HPDE6-E6E7 (cell line): ENCODE measurements around the gene YTHDF2.
"Not testable (repeated sequence)": the region's sequence is repeated elsewhere in the genome, so short reads cannot be mapped to it uniquely, and the experiment has no call there.

Source experiments
- DNase-seq: peaks from one replicate; pipeline ENCODE4 v3.0.0; 2011; ENCODE audit warnings: missing footprints; ENCODE audit errors: extremely low spot score

The YTHDF2 gene

DNA sequence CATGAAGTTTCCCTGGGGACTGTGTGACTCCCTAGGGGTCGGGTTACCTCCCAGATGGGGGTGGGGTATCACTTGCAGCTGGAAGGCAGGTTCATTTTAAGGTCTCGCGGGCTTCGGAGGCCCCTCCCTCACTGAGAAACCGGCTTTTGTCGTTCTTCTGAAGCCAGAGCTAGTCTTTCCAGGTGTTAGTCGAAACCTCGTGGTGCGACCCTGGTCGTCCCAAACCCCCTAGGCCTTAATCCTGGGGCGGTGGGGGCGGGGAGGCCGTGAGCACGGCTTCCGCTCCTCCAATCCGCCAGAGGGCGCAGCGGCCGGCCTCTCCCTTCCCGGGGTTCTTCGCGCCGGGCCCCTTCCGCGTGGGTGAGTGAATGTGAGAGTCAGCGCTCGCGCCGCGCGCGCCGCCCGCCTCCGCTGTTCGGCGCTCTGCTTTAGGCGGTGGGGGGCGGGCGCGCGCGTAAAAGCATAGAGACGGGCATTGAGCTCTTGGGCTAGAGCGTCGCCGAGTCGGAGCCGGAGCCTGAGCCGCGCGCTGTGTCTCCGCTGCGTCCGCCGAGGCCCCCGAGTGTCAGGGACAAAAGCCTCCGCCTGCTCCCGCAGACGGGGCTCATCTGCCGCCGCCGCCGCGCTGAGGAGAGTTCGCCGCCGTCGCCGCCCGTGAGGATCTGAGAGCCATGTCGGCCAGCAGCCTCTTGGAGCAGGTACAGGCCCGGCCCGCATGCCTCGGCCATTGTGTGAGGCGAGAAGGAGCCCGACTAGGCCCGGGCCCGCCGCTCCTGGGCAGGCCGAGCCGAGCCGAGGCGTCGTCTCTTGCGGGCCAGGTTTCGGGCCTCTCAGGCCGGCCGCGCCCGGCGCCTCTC lies at the start of gene YTHDF2:
Gene YTHDF2, plus strand, starts transcription at position 491 of the 857 bp plus-strand sequence. Its CDS starts 181 bp downstream, at position 672.
- DNase-seq, result peak; percentile 91

DNA sequence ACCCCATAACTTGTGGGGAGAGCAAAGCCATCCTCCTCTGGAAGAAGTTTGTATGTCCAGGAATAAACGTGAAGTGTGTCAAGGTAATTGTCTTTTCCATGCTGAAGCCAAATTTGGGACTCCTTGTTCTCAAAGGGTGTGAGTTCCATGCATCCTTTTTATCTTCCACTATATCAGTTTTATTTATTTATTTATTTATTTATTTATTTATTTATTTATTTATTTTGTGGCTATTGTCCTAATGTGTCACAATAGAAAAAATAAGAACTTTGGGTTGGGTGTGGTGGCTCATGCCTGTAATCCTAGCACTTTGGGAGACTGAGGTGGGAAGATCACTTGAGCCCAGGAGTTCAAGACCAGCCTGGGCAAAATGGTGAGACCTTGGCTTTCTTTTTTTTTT lies 45.1 kb upstream of the YTHDF2 start:
- not testable (repeated sequence) for DNase-seq

GRCh38 chr1:28703629-28704028 lies 33.1 kb upstream of the YTHDF2 start:
- no peak for DNase-seq

DNA sequence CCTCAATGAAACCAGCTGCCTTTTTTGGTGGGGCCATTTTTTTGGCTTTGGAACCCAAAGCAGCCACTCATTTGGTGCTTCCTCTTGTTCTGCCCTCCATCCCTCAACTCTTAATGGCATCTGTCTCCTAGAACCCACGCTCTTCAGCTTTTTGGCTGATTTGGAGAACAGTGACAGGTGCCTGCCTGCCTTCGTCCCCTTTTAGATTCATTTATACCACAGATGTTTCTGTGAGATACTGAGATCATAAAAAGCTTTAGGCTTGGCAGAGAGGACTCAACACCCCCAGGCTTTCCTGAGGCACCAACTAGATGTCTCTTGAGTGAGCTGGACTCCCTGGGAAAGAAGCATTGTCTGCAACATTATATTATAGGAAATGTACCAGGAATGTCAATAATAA lies 20.4 kb upstream of the YTHDF2 start:
- DNase-seq, result no peak

DNA sequence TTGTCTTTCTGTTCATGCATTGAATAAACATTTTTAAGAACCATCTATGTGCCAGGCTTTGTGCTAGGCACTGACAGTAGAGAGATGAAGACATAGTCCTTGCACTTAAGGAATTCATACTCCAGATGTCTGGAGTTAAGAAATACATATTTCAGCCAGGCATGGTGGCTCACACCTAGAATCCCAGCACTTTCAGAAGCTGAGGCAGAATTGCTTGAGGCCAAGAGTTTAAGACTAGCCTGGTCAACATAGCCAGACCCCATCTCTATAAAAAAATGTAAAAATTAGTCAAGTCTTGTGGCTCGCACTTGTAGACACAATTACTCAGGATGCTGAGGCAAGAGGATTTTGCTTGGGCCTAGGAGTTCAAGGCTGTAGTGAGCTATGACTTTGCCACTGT lies 18.6 kb upstream of the YTHDF2 start:
- DNase-seq, result no peak

DNA sequence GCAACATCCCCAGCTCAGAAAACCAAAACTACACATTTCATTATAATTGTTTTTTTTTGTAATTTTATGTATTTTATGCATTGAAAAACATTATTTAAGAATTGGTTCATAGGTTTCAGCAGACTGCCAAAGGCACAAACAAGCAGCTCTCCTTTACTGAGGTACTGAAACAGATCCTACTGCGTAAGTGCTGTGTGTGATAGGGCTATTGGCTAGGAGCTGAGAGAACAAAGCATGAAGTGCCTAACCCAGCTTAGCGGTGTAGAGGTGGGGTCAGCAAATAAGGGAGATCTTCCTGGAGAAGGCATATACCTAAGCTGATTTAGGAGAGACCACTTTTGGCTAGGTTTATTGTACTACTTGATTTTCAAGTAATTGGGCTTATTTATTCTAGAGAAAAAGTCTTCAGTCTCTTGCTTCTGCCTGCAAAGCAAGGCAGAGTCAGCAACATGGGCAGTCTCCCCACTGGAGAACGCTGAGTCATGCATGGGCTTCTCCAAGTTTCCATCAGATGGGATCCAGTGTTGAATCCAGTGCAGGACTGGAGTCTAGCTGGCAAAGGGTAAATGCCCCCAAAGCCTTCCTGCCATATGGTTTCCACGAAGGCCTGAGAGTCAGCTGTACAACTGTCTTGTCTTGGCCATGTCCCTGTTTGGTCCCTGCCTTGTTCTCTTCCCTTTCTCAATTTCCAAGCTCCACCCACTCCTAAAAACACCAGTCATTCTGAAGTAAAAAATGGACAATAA lies 18.0 kb upstream of the YTHDF2 start:
- no peak for DNase-seq

DNA sequence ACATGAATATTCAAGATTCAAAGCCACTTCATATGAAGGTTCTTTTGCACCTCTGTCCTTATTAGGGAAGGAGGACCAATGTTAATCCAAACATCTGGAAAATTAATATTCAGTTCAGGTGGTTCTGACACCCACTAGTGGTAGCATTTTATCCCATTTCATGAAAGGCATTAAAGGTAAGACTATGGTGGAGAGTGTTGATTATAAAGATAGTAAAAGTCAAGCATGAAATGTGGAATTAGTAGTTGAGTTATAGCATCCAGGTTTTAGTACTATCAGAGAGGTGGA lies 17.5 kb upstream of the YTHDF2 start:
- no peak for DNase-seq

GRCh38 chr1:28720376-28720775 lies 16.4 kb upstream of the YTHDF2 start:
- no peak for DNase-seq

DNA sequence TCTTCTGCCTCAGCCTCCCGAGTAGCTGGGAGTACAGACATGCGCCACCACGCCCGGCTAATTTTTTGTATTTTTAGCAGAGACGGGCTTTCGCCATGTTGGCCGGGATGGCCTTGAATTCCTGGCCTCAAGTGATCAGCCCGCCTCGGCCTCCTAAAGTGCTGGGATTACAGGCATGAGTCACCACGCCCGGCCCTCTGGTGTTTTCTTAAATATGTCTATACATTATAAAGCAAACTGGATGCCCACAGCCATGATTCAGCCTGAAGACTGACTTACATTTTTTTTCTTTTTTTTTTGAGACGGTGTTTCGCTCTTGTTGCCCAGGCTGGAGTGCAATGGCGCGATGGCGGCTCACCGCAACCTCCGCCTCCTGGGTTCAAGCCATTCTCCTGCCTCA lies 14.8 kb upstream of the YTHDF2 start:
- DNase-seq, result not testable (repeated sequence)

- not testable (repeated sequence) for DNase-seq
These were observed 11.4 kb upstream of the YTHDF2 start for GRCh38 chr1:28725365-28725764.

GRCh38 chr1:28735961-28736449 lies 735 bp upstream of the YTHDF2 start:
- DNase-seq, result no peak

DNA sequence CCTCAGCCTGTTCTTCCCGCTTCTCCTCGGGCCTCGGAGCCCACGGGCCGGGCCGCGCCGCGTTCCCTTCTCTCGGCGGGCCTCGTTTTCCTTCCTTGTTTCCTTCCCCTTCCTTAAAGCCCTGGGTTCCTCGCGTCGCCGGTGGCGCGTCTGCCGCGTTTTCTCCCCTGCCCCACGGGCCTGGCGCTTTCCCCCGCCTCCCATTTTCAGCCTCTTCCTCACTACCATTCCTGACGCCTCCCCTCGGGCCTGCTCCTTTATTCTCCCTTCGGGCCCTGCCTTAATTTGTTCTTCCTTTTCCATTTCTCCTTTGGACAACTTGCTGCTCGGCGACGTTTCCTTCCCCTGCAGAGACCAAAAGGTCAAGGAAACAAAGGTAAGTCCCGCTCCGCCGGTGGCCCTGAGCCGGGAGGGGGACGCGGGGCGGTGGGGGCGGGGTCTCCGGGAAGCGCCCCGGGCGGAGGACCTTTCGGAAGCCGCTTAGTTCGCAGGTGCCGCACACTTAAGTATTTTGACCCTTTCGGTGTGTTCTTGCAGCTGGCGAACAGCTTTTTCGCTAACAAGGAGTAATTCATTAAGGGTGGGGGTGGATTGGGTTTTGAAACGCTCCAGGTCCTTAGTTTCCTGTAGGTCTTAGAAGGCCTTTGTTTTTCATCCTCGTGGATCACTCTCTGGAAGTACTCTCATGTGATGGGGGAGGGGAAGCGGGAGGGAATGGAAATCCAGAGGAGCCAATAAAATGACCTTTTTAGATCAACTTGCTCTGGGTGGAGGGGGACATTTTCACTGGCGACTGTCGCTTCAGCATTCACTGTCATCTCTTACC lies 780 bp downstream of the YTHDF2 start:
- DNase-seq, result peak; percentile 38

- no peak for DNase-seq
These were observed 3.4 kb downstream of the YTHDF2 start for GRCh38 chr1:28740118-28740517.

DNA sequence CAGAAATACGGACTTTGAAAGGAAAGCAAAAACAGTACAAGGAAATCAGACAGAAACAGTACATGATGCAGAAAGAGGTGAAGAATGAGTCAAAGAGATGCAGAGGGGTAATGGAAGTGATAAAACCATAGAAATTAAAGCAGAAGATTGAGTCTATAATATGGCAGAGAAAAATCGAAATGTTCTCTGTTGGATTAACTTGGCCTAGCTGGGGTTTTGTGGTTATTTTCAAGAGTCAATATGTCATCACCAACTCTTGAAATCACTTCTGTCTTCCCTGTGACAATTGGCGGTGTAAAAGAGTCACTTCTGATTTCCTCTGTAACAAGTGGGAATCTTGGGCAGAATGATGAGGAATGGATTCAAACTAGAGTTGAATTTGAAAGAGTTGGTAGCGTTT lies 7.4 kb downstream of the YTHDF2 start:
- DNase-seq, result no peak

GRCh38 chr1:28745653-28746173 lies 9.0 kb downstream of the YTHDF2 start:
- no peak for DNase-seq

- no peak for DNase-seq
These were observed 13.6 kb downstream of the YTHDF2 start for GRCh38 chr1:28750330-28750729.

GRCh38 chr1:28750771-28751294 lies 14.1 kb downstream of the YTHDF2 start:
- not testable (repeated sequence) for DNase-seq

DNA sequence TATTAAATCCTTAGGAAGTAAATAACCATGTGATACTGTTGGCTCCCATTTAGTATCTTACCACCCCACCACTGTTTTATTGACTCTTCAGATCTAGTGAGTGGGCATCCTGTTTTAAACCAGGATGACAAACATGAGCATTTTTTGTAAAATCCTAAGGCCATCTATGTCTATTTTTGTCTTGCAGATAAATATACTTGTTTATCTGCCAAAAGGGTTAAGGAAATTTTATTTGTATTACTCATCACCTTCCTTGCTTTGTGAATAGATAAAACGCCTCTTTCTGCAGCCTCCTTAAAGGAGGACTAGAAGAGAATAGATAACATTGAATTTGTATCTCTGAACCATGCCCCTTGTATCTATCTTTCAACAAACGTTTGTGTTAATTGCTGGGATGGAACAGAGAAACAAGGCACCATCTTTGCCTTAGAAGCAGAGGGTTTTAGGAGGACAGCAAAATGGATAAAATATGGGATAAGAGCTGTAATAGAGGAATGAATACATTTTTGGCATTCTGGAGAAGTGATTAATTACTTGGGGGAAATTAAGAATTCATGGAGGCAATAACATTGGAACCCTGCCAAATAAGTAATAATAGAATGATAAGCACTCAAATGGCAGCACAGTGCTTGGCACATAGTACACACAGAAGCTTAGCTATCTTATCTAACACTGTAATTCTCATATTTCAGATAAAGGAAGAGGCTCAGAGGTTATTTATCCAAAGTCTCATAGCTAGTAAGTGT lies 14.7 kb downstream of the YTHDF2 start:
- DNase-seq, result no peak

- no peak for DNase-seq
These were observed 19.0 kb downstream of the YTHDF2 start for GRCh38 chr1:28755701-28756100.

GRCh38 chr1:28756846-28757245 lies 20.1 kb downstream of the YTHDF2 start:
- no peak for DNase-seq

DNA sequence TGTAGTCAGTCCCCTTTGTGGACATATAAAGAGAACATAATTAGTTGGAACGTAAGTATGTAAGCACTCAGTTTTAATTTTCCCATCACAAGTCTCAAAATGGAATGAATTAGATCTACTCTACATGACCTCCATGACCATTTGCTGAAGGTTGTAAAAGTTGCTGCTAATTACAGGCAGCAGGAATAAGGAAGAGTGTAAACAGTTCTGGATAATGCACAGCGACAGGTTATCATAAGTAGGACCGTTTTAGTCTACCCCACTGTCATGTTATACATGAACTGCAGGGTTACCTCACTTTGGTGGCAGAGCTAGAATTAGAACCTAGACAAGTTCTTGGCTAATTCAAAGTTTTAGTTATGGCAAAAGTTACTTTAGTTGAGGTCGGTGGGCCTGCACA lies 21.7 kb downstream of the YTHDF2 start:
- no peak for DNase-seq
